Activated CD4-positive, alpha-beta T cell treated with anti-CD3 and anti-CD28 coated beads for 48 hours (primary cell): ENCODE results near the gene PRKAG2.

ENCODE experiments used
- DNase-seq: peaks from one replicate; pipeline ENCODE4 v3.0.0-alpha.2; 2020

Gene PRKAG2

GRCh38 chr7:151738925-151739324, 138.0 kb downstream of the PRKAG2 start:
- DNase-seq, result no peak

GRCh38 chr7:151736403-151736909, 140.5 kb downstream of the PRKAG2 start:
- DNase-seq, result no peak

- DNase-seq, result no peak
Measured at GRCh38 chr7:151735851-151736402, 141.0 kb downstream of the PRKAG2 start.

- no peak for DNase-seq
Measured at GRCh38 chr7:151735186-151735850, 141.6 kb downstream of the PRKAG2 start.

- DNase-seq, result no peak
Measured at GRCh38 chr7:151732834-151733592, 143.9 kb downstream of the PRKAG2 start.

GRCh38 chr7:151732292-151732691, 144.6 kb downstream of the PRKAG2 start:
- DNase-seq, result no peak

GRCh38 chr7:151731022-151731441, 145.9 kb downstream of the PRKAG2 start:
- DNase-seq, result no peak

- no peak for DNase-seq
Measured at GRCh38 chr7:151730591-151730990, 146.3 kb downstream of the PRKAG2 start.

- no peak for DNase-seq
Measured at GRCh38 chr7:151729521-151729921, 147.4 kb downstream of the PRKAG2 start.

- DNase-seq, result no peak
Measured at GRCh38 chr7:151728746-151729145, 148.2 kb downstream of the PRKAG2 start.

- DNase-seq, result no peak
Measured at GRCh38 chr7:151728286-151728660, 148.6 kb downstream of the PRKAG2 start.

- peak; percentile 77 for DNase-seq
Measured at GRCh38 chr7:151727579-151728285, 149.2 kb downstream of the PRKAG2 start.

GRCh38 chr7:151726652-151727578, 150.0 kb downstream of the PRKAG2 start:
- DNase-seq, result no peak

GRCh38 chr7:151725844-151726651, 150.9 kb downstream of the PRKAG2 start:
- no peak for DNase-seq

- DNase-seq, result no peak
Measured at GRCh38 chr7:151724920-151725584, 151.9 kb downstream of the PRKAG2 start.

GRCh38 chr7:151724250-151724915, 152.5 kb downstream of the PRKAG2 start:
- no peak for DNase-seq

- no peak for DNase-seq
Measured at GRCh38 chr7:151723321-151723720, 153.6 kb downstream of the PRKAG2 start.

- DNase-seq, result no peak
Measured at GRCh38 chr7:151722533-151722932, 154.4 kb downstream of the PRKAG2 start.

- DNase-seq, result no peak
Measured at GRCh38 chr7:151721694-151722093, 155.2 kb downstream of the PRKAG2 start.

GRCh38 chr7:151721236-151721635, 155.7 kb downstream of the PRKAG2 start:
- DNase-seq, result no peak
